Lung (tissue), 12 donors: ENCODE results near the gene DRAM2. TPM values are rescaled to one million over a fixed set of nuclear protein-coding genes. Genes with fewer than 3 reads are reported as not detected.

ENCODE experiments used
- ATAC-seq: fragments of 200-7000 bp; cut with Tn5 transposase; one replicate; pipeline ENCODE4 v1.9.1; 2020; ENCODE audit warnings: moderate number of reproducible peaks; ENCODE audit not compliant: insufficient read depth, low FRiP score
- DNase-seq, 3 donors: peaks; one replicate each; pipeline ENCODE4 v3.0.0-alpha.2; 2013 to 2017
- H3K27ac ChIP-seq, 2 donors: one replicate each; pipeline ENCODE4 v1.5.1; 2013; ENCODE audit warnings: mild to moderate bottlenecking in 2 of 2, moderate library complexity in 2 of 2, control low read depth in 1 of 2, inconsistent platforms in 1 of 2, low read depth in 1 of 2, low read length in 1 of 2
- H3K27me3 ChIP-seq, 3 donors: one replicate each; pipeline ENCODE4 v1.5.1; 2013; ENCODE audit warnings: low read length in 2 of 3; ENCODE audit not compliant: control insufficient read depth in 3 of 3, insufficient read depth in 3 of 3
- H3K36me3 ChIP-seq, 4 donors: one replicate each; pipeline ENCODE4 v1.5.1; 2013; ENCODE audit warnings: low read length in 4 of 4, mild to moderate bottlenecking in 1 of 4, moderate library complexity in 1 of 4; ENCODE audit not compliant: control insufficient read depth in 4 of 4, insufficient read depth in 4 of 4
- H3K4me1 ChIP-seq, 5 donors: one replicate each; pipeline ENCODE4 v1.5.1; 2013; ENCODE audit warnings: low read length in 5 of 5, mild to moderate bottlenecking in 2 of 5, moderate library complexity in 1 of 5; ENCODE audit not compliant: control insufficient read depth in 5 of 5, insufficient read depth in 5 of 5
- H3K4me3 ChIP-seq: one replicate; pipeline ENCODE4 v1.5.1; 2013; ENCODE audit warnings: mild to moderate bottlenecking, control low read depth, moderate library complexity
- H3K9ac ChIP-seq, 2 donors: one replicate each; pipeline ENCODE4 v1.5.1; 2013; ENCODE audit warnings: low read length in 2 of 2, control low read depth in 1 of 2; ENCODE audit not compliant: insufficient read depth in 1 of 2
- H3K9me3 ChIP-seq, 4 donors: one replicate each; pipeline ENCODE4 v1.5.1; 2013; ENCODE audit warnings: low read length in 3 of 4, mild to moderate bottlenecking in 1 of 4, moderate library complexity in 1 of 4; ENCODE audit not compliant: control insufficient read depth in 4 of 4, insufficient read depth in 3 of 4
- WGBS, 2 donors: extraction: QIAGEN DNeasy Blood & Tissue Kit; methylation state at CpG; one replicate each; pipeline ENCODE4 v1.1.7; 2013; 5-methylcytosine and 5-hydroxymethylcytosine counted together
- polyA plus RNA-seq, 2 donors: library from polyadenylated mRNA; stranded (reverse); fragments of 200-250 nt; gene quantifications; one replicate each; pipeline ENCODE4 v1.2.1, GENCODE V29; 2013
- total RNA-seq, 2 donors: library from RNA; depleted of rRNA in 1 of 2; stranded (reverse); fragments of >200 nt in 1 of 2; gene quantifications; one replicate each; pipeline ENCODE4 v1.2.1, GENCODE V29; 2014 to 2021
- TF ChIP-seq, protein P1 (sequence below): IDR thresholded peaks from 2 replicates; pipeline ENCODE4 v1.5.1; 2012; ENCODE audit warnings: mild to moderate bottlenecking; ENCODE audit errors: control extremely low read depth, extremely low read depth
- donor health status: control.
- donor health status: control.
- donor health status: Bipolar disorder and iron deficiency.
- donor health status: healthy.
- donor health status: DM: yes; HTN: yes; CAD: no.

DRAM2 gene
- total and polyA plus RNA-seq, 4 donors: 28.2 to 76.1 (median 40.4) TPM

DNA sequence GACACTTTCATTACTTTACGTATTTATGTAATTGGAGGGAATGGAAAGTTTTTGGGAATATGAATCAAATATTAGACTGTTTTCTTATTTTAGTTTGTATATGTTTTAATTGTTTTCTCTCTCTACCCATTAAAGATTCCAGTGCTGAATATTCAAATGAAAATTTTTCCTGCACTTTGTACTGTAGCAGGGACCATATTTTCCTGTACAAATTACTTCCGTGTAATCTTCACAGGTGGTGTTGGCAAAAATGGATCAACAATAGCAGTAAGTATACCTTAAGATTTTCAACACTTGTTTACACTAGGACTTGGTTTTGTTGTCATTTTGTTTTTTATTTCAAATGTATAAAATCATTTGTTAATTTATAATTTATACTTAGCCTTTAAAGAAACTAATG, 42.2 kb upstream of the DRAM2 start:
- Histone ChIP-seq H3K36me3 (peaks cover 4 to 21% (median 9%) of the 10 kb centered on the region in 4 donors), H3K9me3 (no peaks in the 10 kb centered on the region), H3K4me3 (no peak overlapping the region), H3K9ac (no peak overlapping the region), H3K4me1 (no peaks in the 10 kb centered on the region), H3K27ac (no peak overlapping the region), H3K27me3 (no peaks in the 10 kb centered on the region)
- DNase-seq (no peak), ATAC-seq (no peak)
- TF ChIP-seq, protein P1, sequence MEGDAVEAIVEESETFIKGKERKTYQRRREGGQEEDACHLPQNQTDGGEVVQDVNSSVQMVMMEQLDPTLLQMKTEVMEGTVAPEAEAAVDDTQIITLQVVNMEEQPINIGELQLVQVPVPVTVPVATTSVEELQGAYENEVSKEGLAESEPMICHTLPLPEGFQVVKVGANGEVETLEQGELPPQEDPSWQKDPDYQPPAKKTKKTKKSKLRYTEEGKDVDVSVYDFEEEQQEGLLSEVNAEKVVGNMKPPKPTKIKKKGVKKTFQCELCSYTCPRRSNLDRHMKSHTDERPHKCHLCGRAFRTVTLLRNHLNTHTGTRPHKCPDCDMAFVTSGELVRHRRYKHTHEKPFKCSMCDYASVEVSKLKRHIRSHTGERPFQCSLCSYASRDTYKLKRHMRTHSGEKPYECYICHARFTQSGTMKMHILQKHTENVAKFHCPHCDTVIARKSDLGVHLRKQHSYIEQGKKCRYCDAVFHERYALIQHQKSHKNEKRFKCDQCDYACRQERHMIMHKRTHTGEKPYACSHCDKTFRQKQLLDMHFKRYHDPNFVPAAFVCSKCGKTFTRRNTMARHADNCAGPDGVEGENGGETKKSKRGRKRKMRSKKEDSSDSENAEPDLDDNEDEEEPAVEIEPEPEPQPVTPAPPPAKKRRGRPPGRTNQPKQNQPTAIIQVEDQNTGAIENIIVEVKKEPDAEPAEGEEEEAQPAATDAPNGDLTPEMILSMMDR: no peak
- WGBS, 2 donors: 92 to 97% methylated on average over 2 of the region's 2 CpGs

DNA sequence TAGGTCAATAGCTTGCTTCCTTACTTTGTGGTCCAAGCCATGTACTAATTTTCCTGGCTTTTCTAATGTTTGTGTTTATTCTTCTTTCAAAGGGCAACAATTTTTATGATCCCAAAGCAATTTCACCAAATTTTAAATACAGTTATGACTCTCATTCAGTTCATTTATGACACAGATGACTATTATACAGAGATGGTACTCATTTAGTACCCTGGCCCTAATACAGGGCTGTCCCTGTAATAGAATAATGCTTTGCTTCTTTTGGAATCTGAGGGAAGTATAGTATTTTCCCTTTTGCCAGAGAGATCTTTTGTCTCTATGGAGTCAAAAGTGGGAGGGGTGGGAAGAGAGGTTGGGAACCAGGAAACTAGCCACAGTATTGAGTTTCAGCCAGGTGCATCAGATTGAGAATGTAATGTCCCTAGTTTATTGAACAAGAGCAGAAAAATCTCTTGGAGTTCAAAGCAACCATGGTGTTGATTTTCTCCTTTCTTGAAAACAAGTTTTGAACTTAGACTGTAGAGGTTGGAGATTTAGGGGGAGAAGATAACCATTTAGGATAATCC, 40.2 kb upstream of the DRAM2 start:
- Histone ChIP-seq H3K36me3 (peaks cover 0 to 15% (median 8%) of the 10 kb centered on the region in 4 donors), H3K9me3 (peaks cover 0 to 2% (median 0%) of the 10 kb centered on the region in 4 donors), H3K27me3 (no peaks in the 10 kb centered on the region), H3K9ac (no peak overlapping the region), H3K4me3 (no peak overlapping the region), H3K4me1 (no peaks in the 10 kb centered on the region), H3K27ac (no peak overlapping the region)
- TF ChIP-seq, protein P1: no peak
- ATAC-seq (no peak), DNase-seq (no peak)

DNA sequence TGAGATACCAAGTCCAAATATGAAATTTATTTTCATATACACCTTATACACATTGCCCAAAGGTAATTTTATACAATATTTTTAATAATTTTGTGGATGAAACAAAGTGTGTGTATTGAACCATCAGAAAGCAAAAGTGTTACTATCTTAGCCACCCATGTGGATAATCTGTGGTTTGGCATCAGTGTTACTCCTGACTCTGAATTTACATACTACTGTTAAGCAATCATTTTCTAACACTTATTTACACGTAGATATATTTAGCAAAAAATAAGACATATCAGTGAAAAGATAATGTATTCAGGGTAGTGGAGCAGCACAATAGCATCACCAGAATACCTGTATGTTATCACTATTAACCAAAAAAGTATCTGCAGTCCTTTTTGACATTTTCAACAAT, 36.8 kb upstream of the DRAM2 start:
- H3K36me3 ChIP-seq: peaks cover 2 to 21% (median 6%) of the 10 kb centered on the region in 4 donors
- WGBS, 2 donors: 62 to 66% methylated on average over 1 of the region's 1 CpG
- peaks cover 0 to 2% (median 0%) of the 10 kb centered on the region in 4 donors for H3K9me3 ChIP-seq
- no peak overlapping the region for H3K27ac ChIP-seq
- ATAC-seq: no peak
- TF ChIP-seq, protein P1: no peak
- DNase-seq: no peak
- no peaks in the 10 kb centered on the region for H3K27me3 ChIP-seq
- H3K4me1 ChIP-seq: no peaks in the 10 kb centered on the region
- H3K9ac ChIP-seq: no peak overlapping the region
- no peak overlapping the region for H3K4me3 ChIP-seq

DNA sequence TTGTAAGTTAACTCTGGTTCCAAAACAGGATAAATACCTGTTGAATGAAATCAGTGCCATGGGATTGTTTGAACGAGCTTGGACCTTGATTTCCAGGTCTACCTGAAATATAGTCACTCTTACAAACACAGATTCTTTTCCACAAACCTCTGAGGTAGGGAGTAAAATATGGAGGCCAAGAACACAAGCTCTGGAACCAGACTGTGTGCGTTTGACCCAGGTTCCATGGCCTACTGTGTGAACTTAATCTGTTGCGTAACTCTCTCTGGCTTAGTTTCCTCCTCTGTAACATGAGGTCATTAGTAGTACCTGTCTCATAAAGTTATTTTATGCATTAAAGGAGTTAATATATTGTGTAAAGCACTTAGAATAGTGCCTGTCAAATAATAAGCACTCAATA, 35.5 kb upstream of the DRAM2 start:
- peaks cover 2 to 26% (median 6%) of the 10 kb centered on the region in 4 donors for H3K36me3 ChIP-seq

More for the DNA sequence above, 35.5 kb upstream of the DRAM2 start:
- no peak overlapping the region for H3K9ac ChIP-seq
- DNase-seq: no peak
- ATAC-seq: no peak
- WGBS, 2 donors: 88 to 96% methylated on average over 3 of the region's 3 CpGs
- TF ChIP-seq, protein P1: no peak
- no peak overlapping the region for H3K4me3 ChIP-seq
- H3K4me1 ChIP-seq: no peaks in the 10 kb centered on the region
- no peaks in the 10 kb centered on the region for H3K27me3 ChIP-seq
- peaks cover 0 to 2% (median 0%) of the 10 kb centered on the region in 4 donors for H3K9me3 ChIP-seq
- no peak overlapping the region for H3K27ac ChIP-seq
